HEK293T (cell line): ENCODE results near the gene AXIN2.

Source experiments
- BHLHE40 ChIP-seq: fragments of 450-650 bp; IDR thresholded peaks from 2 replicates; pipeline ENCODE4 v1.6.1; 2016; ENCODE audit warnings: mild to moderate bottlenecking, moderate library complexity, borderline replicate concordance
- ELF4 ChIP-seq: fragments of 450-650 bp; IDR thresholded peaks from 2 replicates; pipeline ENCODE4 v1.6.1; 2017; ENCODE audit warnings: antibody characterized with exemption
- FOXA1 ChIP-seq: fragments of 450-650 bp; IDR thresholded peaks from 2 replicates; pipeline ENCODE4 v1.6.1; 2016; ENCODE audit warnings: mild to moderate bottlenecking
- FOXK2 ChIP-seq: fragments of 450-650 bp; IDR thresholded peaks from 2 replicates; pipeline ENCODE4 v1.6.1; 2016; ENCODE audit warnings: mild to moderate bottlenecking
- FOXM1 ChIP-seq: fragments of 450-650 bp; IDR thresholded peaks from 2 replicates; pipeline ENCODE4 v1.6.1; 2017; ENCODE audit warnings: mild to moderate bottlenecking, borderline replicate concordance
- HDGF ChIP-seq: fragments of 450-650 bp; IDR thresholded peaks from 2 replicates; pipeline ENCODE4 v1.6.1; 2017; ENCODE audit warnings: antibody characterized with exemption, borderline replicate concordance
- L3MBTL2 ChIP-seq: fragments of 450-650 bp; conservative IDR thresholded peaks from 2 replicates; pipeline ENCODE4 v1.6.1; 2016; ENCODE audit warnings: mild to moderate bottlenecking
- NFRKB ChIP-seq: fragments of 450-650 bp; IDR thresholded peaks from 2 replicates; pipeline ENCODE4 v1.6.1; 2016; ENCODE audit warnings: mild to moderate bottlenecking, moderate library complexity
- SP1 ChIP-seq: fragments of 450-650 bp; IDR thresholded peaks from 2 replicates; pipeline ENCODE4 v1.6.1; 2017
- SUZ12 ChIP-seq: fragments of 450-650 bp; IDR thresholded peaks from 2 replicates; pipeline ENCODE4 v1.6.1; 2016; ENCODE audit warnings: mild to moderate bottlenecking
- ZNF384 ChIP-seq: fragments of 450-650 bp; IDR thresholded peaks from 2 replicates; pipeline ENCODE4 v1.6.1; 2016

DNA sequence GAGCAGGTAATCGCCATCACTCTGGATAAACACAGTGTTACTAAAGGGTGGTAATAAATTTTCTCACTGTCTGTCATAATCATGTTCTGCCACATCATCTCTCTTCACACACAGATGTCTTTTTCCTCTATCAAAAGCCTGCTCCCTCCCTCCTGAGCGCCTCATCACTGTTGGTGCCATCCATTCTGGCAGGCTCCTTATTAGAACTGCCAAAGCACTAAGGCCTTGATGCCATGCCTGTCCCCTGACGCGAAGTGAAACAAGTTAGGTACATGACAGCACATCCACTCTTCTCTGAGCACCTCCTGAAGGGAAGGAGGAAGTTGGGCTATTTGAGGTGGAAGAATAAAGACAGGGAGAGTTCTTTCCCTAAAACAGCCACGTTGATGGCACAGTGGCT is 38.2 kb upstream of the AXIN2 start:
- no peak for TF ChIP-seq FOXM1
- TF ChIP-seq BHLHE40: no peak
- no peak for TF ChIP-seq L3MBTL2
- TF ChIP-seq SUZ12: no peak
- TF ChIP-seq SP1: no peak
- no peak for TF ChIP-seq ELF4
- no peak for TF ChIP-seq FOXK2
- TF ChIP-seq HDGF: no peak
- no peak for TF ChIP-seq FOXA1
- TF ChIP-seq ZNF384: no peak
- TF ChIP-seq NFRKB: no peak
